Right forelimb (tissue), 1 donor: ENCODE data around the gene ATP9B.

Experiments
- DNase-seq: peaks from one replicate; pipeline ENCODE4 v3.0.0-alpha.2; 2018

ATP9B gene

GRCh38 chr18:79068937-79069716 is at the start of gene ATP9B:
Gene ATP9B, plus strand, starts transcription at chr18:79069394. Its CDS starts 17 bp downstream, at chr18:79069411.
- DNase-seq, result peak; percentile 100

GRCh38 chr18:79019881-79020280 is 49.3 kb upstream of the ATP9B start:
- no peak for DNase-seq

GRCh38 chr18:79022603-79023002 is 46.6 kb upstream of the ATP9B start:
- no peak for DNase-seq

- DNase-seq, result no peak
Observed at GRCh38 chr18:79026491-79026890, 42.7 kb upstream of the ATP9B start.

GRCh38 chr18:79030680-79031079 is 38.5 kb upstream of the ATP9B start:
- DNase-seq, result no peak

GRCh38 chr18:79042276-79042675 is 26.9 kb upstream of the ATP9B start:
- DNase-seq, result no peak

GRCh38 chr18:79043288-79043687 is 25.9 kb upstream of the ATP9B start:
- DNase-seq, result no peak

- DNase-seq, result no peak
Observed at GRCh38 chr18:79046522-79046921, 22.7 kb upstream of the ATP9B start.

GRCh38 chr18:79047556-79048244 is 21.5 kb upstream of the ATP9B start:
- no peak for DNase-seq

GRCh38 chr18:79048245-79048632 is 21.0 kb upstream of the ATP9B start:
- no peak for DNase-seq

- DNase-seq, result no peak
Observed at GRCh38 chr18:79049506-79049905, 19.7 kb upstream of the ATP9B start.

- no peak for DNase-seq
Observed at GRCh38 chr18:79050005-79050404, 19.2 kb upstream of the ATP9B start.

- no peak for DNase-seq
Observed at GRCh38 chr18:79056827-79057367, 12.3 kb upstream of the ATP9B start.

GRCh38 chr18:79058007-79058406 is 11.2 kb upstream of the ATP9B start:
- no peak for DNase-seq

GRCh38 chr18:79062806-79063205 is 6.4 kb upstream of the ATP9B start:
- DNase-seq, result no peak

GRCh38 chr18:79064228-79064627 is 5.0 kb upstream of the ATP9B start:
- no peak for DNase-seq

GRCh38 chr18:79065802-79066201 is 3.4 kb upstream of the ATP9B start:
- no peak for DNase-seq

- no peak for DNase-seq
Observed at GRCh38 chr18:79067611-79068010, 1.6 kb upstream of the ATP9B start.

GRCh38 chr18:79068341-79068936 is 755 bp upstream of the ATP9B start:
- DNase-seq, result no peak

- no peak for DNase-seq
Observed at GRCh38 chr18:79069717-79070151, 540 bp downstream of the ATP9B start.

- no peak for DNase-seq
Observed at GRCh38 chr18:79070486-79070885, 1.3 kb downstream of the ATP9B start.

- no peak for DNase-seq
Observed at GRCh38 chr18:79071037-79071436, 1.8 kb downstream of the ATP9B start.

- DNase-seq, result no peak
Observed at GRCh38 chr18:79071503-79072210, 2.5 kb downstream of the ATP9B start.
